Fibroblast of villous mesenchyme (primary cell): Measurements from ENCODE around the gene ZNF584. TPM values are rescaled to one million over a fixed set of nuclear protein-coding genes. Genes with fewer than 3 reads are reported as not detected.

ENCODE experiments used
- DNase-seq: peaks from one replicate; pipeline ENCODE4 v3.0.0-alpha.2; 2010; ENCODE audit warnings: low read depth
- H3K4me3 ChIP-seq: 2 replicates; pipeline ENCODE4 v1.5.1; 2011; ENCODE audit warnings: low read depth, mild to moderate bottlenecking, low read length
- CTCF ChIP-seq: IDR thresholded peaks from 2 replicates; pipeline ENCODE4 v1.5.1; 2012; ENCODE audit warnings: low read depth, mild to moderate bottlenecking, low read length; ENCODE audit not compliant: insufficient read depth
- small RNA-seq: library from RNA; depleted of rRNA; stranded (forward); fragments of <200 nt; gene quantifications from one replicate; pipeline ENCODE3, GENCODE V24; 2012
- total RNA-seq: library from RNA; depleted of rRNA; stranded (reverse); fragments of >200 nt; gene quantifications from 2 replicates; pipeline ENCODE4 v1.2.3, GENCODE V29; 2012

Gene ZNF584
- total RNA-seq, 1 donor, result 26.3 TPM

- DNase-seq, result peak; percentile 96
- H3K4me3 ChIP-seq, result peak within 1 kb of the TSS; percentile 80
- TF ChIP-seq CTCF, result no peak
Measured at GRCh38 chr19:58466760-58467589, 58.5 kb downstream of the ZNF584 start, which contains the start of gene ZNF324. ZNF324 (plus strand) TSS chr19:58467080; CDS start chr19:58469186, 2,106 bp downstream.

Small RNA genes within 50 kb of the gene (small RNA-seq; reads per million reads assigned to genes)
- gene MIR4754 (not detected), gene RNA5SP473 (not detected)

Other genes starting within 250 kb of the ZNF584 start
- gene ZNF274, start 225.6 kb upstream of the ZNF584 start, total RNA-seq, result 12.9 and 17.7 TPM in 2 replicates
- gene ZNF544, start 179.7 kb upstream of the ZNF584 start, total RNA-seq, result 26.7 and 47.5 TPM in 2 replicates
- 6.4 and 9.5 TPM in 2 replicates for gene ZNF8, start 129.7 kb upstream of the ZNF584 start, total RNA-seq
- 30.6 and 34.5 TPM in 2 replicates for gene ERVK3-1, start 103.3 kb upstream of the ZNF584 start, total RNA-seq
- 2.6 and 3.0 TPM in 2 replicates for gene ZSCAN22, start 81.7 kb upstream of the ZNF584 start, total RNA-seq
- gene A1BG, start 55.2 kb upstream of the ZNF584 start, total RNA-seq, result 1.3 TPM in 2 replicates
- 0.32 and 0.86 TPM in 2 replicates for gene ZNF497, start 45.9 kb upstream of the ZNF584 start, total RNA-seq
- gene ZNF837, start 27.6 kb upstream of the ZNF584 start, total RNA-seq, result 1.7 and 2.9 TPM in 2 replicates
- gene RPS5, start 21.4 kb upstream of the ZNF584 start, total RNA-seq, result 1,142 and 1,183 TPM in 2 replicates
- under 0.01 TPM in 1 of 2 replicates, not detected in the other for gene RNF225, start 13.0 kb upstream of the ZNF584 start, total RNA-seq
- gene ZNF132, start 31.5 kb downstream of the ZNF584 start, total RNA-seq, result 8.7 and 11.7 TPM in 2 replicates
- gene ZNF324B, start 43.0 kb downstream of the ZNF584 start, total RNA-seq, result 10.4 and 11.6 TPM in 2 replicates
- 16.8 and 17.4 TPM in 2 replicates for gene ZNF324, start 58.4 kb downstream of the ZNF584 start, total RNA-seq
- gene ZNF446, start 67.7 kb downstream of the ZNF584 start, total RNA-seq, result 7.3 and 8.7 TPM in 2 replicates
- gene SLC27A5, start 103.3 kb downstream of the ZNF584 start, total RNA-seq, result 3.0 and 4.5 TPM in 2 replicates
- 4.7 and 6.1 TPM in 2 replicates for gene ZBTB45, start 111.2 kb downstream of the ZNF584 start, total RNA-seq
- 295 and 389 TPM in 2 replicates for gene TRIM28, start 135.4 kb downstream of the ZNF584 start, total RNA-seq
- gene CHMP2A, start 146.5 kb downstream of the ZNF584 start, total RNA-seq, result 111 and 120 TPM in 2 replicates
- 78.3 and 81.6 TPM in 2 replicates for gene UBE2M, start 150.0 kb downstream of the ZNF584 start, total RNA-seq
- gene MZF1, start 164.7 kb downstream of the ZNF584 start, total RNA-seq, result 15.5 and 16.1 TPM in 2 replicates